ENCODE results near the gene PTPRN2.

- TF ChIP-seq SP1 (IDR thresholded peaks at IDR 0.05; ENCODE audit: low read depth, low read length): no peak
- TF ChIP-seq CTCF (IDR thresholded peaks at IDR 0.05; ENCODE audit: control extremely low read depth in 1 of 3, insufficient read depth in 1 of 3, low read depth in 1 of 3, low read length in 3 of 3): no peak
- no peak for TF ChIP-seq POLR2A (IDR thresholded peaks at IDR 0.05; ENCODE audit: control extremely low read depth in 1 of 2, low read depth in 2 of 2, low read length in 2 of 2)
- no peak for TF ChIP-seq RFX5 (IDR thresholded peaks at IDR 0.05; ENCODE audit: borderline replicate concordance, low read depth, low read length)
- TF ChIP-seq SAP30 (IDR thresholded peaks at IDR 0.05; ENCODE audit: insufficient read depth, insufficient replicate concordance, low read length): no peak
- TF ChIP-seq TAF1 (IDR thresholded peaks at IDR 0.05; ENCODE audit: low read depth, low read length): no peak
- TF ChIP-seq EZH2 (IDR thresholded peaks at IDR 0.05; ENCODE audit: low read depth, low read length, severe bottlenecking): no peak
- TF ChIP-seq EP300 (IDR thresholded peaks at IDR 0.05; ENCODE audit: borderline replicate concordance in 1 of 2, low read depth in 2 of 2, low read length in 2 of 2): no peak
- TF ChIP-seq TEAD4 (IDR thresholded peaks at IDR 0.05; ENCODE audit: low read depth, low read length): no peak
These were observed 623.1 kb downstream of the PTPRN2 start for GRCh38 chr7:157964521-157964920.

Measured in H1 (cell line).